CD4-positive, alpha-beta T cell (primary cell): Measurements from ENCODE around the gene ANO4. TPM values are rescaled to one million over a fixed set of nuclear protein-coding genes. Genes with fewer than 3 reads are reported as not detected.

Experiments
- ATAC-seq: fragments of 200-7000 bp; cut with Tn5 transposase; one replicate; pipeline ENCODE4 v1.10.0; 2022; ENCODE audit warnings: mild to moderate bottlenecking; ENCODE audit not compliant: poor library complexity
- CTCF ChIA-PET: fragments of 350-600 bp; sonication (Branson Sonifier 250); formaldehyde crosslinking; loops from one replicate; lab custom pipeline; 2021; ENCODE audit warnings: antibody characterized with exemption, inconsistent platforms; lab: Charles Lee
- POLR2A ChIA-PET: fragments of 350-600 bp; sonication (Branson Sonifier 250); formaldehyde crosslinking; loops from one replicate; lab custom pipeline; 2021; ENCODE audit warnings: antibody characterized with exemption, inconsistent platforms; lab: Charles Lee
- DNase-seq, 14 experiments: peaks; one replicate each; pipeline ENCODE4 v3.0.0-alpha.2; 2013 to 2020; ENCODE audit warnings: mixed read lengths in 2 of 14
- H3K27ac ChIP-seq, 2 donors: one replicate each; pipeline versions ENCODE4 v1.5.1 to v1.7.0; 2013; ENCODE audit warnings: low read length in 2 of 2, low read depth in 1 of 2, mild to moderate bottlenecking in 1 of 2
- H3K27me3 ChIP-seq, 2 experiments: 1 replicate in 1 of 2; 2 replicates in 1 of 2; pipeline versions ENCODE4 v1.6.1 to v1.7.0; 2013; ENCODE audit warnings: low read length in 2 of 2, control low read depth in 1 of 2, mild to moderate bottlenecking in 1 of 2, moderate library complexity in 1 of 2; ENCODE audit not compliant: insufficient read depth in 2 of 2, control insufficient read depth in 1 of 2
- H3K36me3 ChIP-seq: one replicate; pipeline ENCODE4 v1.6.1; 2013; ENCODE audit warnings: low read length, control low read depth; ENCODE audit not compliant: insufficient read depth
- H3K4me1 ChIP-seq: one replicate; pipeline ENCODE4 v1.6.1; 2013; ENCODE audit warnings: low read length, control low read depth; ENCODE audit not compliant: insufficient read depth
- H3K4me3 ChIP-seq: one replicate; pipeline ENCODE4 v1.5.1; 2013; ENCODE audit warnings: mild to moderate bottlenecking, low read length, moderate library complexity
- H3K9me3 ChIP-seq, 2 experiments: 1 replicate in 1 of 2; 2 replicates in 1 of 2; pipeline versions ENCODE4 v1.6.1 to v1.7.0; 2013; ENCODE audit warnings: low read length in 2 of 2, mild to moderate bottlenecking in 2 of 2, control low read depth in 1 of 2, moderate library complexity in 1 of 2; ENCODE audit not compliant: control insufficient read depth in 1 of 2, insufficient read depth in 1 of 2
- H3K27ac Mint-ChIP-seq: one replicate; pipeline ENCODE4 v1.8.0; 2020; ENCODE audit warnings: mixed read lengths
- H3K27me3 Mint-ChIP-seq: one replicate; pipeline ENCODE4 v1.8.0; 2021; ENCODE audit warnings: mixed read lengths
- H3K36me3 Mint-ChIP-seq: one replicate; pipeline ENCODE4 v1.8.0; 2021; ENCODE audit warnings: low read depth, mixed read lengths
- H3K4me1 Mint-ChIP-seq: one replicate; pipeline ENCODE4 v1.8.0; 2021; ENCODE audit warnings: low read depth, mixed read lengths
- H3K4me3 Mint-ChIP-seq: one replicate; pipeline ENCODE4 v1.8.0; 2020; ENCODE audit warnings: mild to moderate bottlenecking, mixed read lengths
- H3K9me3 Mint-ChIP-seq: one replicate; pipeline ENCODE4 v1.8.0; 2020; ENCODE audit warnings: mixed read lengths
- CTCF ChIP-seq: fragments of 200-600 bp; IDR thresholded peaks from one replicate; pipeline ENCODE4 v1.8.0; 2022; ENCODE audit warnings: antibody characterized with exemption, mild to moderate bottlenecking
- intact Hi-C, 2 experiments: fragments of 100-400 bp; cut with DNase I in 1 of 2; cut with micrococcal nuclease in 1 of 2; formaldehyde crosslinking; loops; one replicate each; pipeline versions ENCODE4 v1.15.1 to v1.9.0; 2023 to 2025; cut with DNase I, micrococcal nuclease
- total RNA-seq, 174 experiments: library from RNA in 2 of 174; stranded (reverse) in 2 of 174; gene quantifications; one replicate each; pipeline ENCODE4 v1.2.3 and lab custom pipeline; 2021 to 2026

Gene ANO4
- total RNA-seq, 2 experiments from 2014 or later, result not detected

- DNase-seq (no peak), ATAC-seq (no peak)
- intact Hi-C loops, result no loop called here
- Mint-ChIP-seq H3K36me3 (no peaks in the 10 kb centered on the region), H3K27me3 (no peaks in the 10 kb centered on the region), H3K27ac (no peak overlapping the region), H3K4me3 (no peak overlapping the region), H3K4me1 (no peaks in the 10 kb centered on the region), H3K9me3 (no peaks in the 10 kb centered on the region)
- H3K27ac ChIP-seq, result no peak overlapping the region
- H3K27me3 ChIP-seq, result no peaks in the 10 kb centered on the region
- ChIA-PET CTCF (no interaction called here), POLR2A (no interaction called here)
- TF ChIP-seq CTCF, result no peak
- H3K9me3 ChIP-seq, result no peaks in the 10 kb centered on the region
- no peak overlapping the region for H3K4me3 ChIP-seq
- no peaks in the 10 kb centered on the region for H3K36me3 ChIP-seq
- no peaks in the 10 kb centered on the region for H3K4me1 ChIP-seq
Measured at GRCh38 chr12:100753837-100754236, 40.7 kb upstream of the ANO4 start.

GRCh38 chr12:100755186-100755585, 39.4 kb upstream of the ANO4 start:
- Mint-ChIP-seq H3K4me3 (no peak overlapping the region), H3K4me1 (no peaks in the 10 kb centered on the region), H3K36me3 (no peaks in the 10 kb centered on the region), H3K27ac (no peak overlapping the region), H3K27me3 (no peaks in the 10 kb centered on the region), H3K9me3 (no peaks in the 10 kb centered on the region)
- CTCF ChIA-PET, result interaction anchor here (0.6 kb wide), 1 partner anchor 180 kb away, joined by 5 read pairs; no protein-coding TSS in a partner anchor
- no peaks in the 10 kb centered on the region for H3K4me1 ChIP-seq
- H3K27me3 ChIP-seq, result no peaks in the 10 kb centered on the region
- intact Hi-C loops, result no loop called here
- H3K27ac ChIP-seq, result no peak overlapping the region
- POLR2A ChIA-PET, result no interaction called here
- no peak overlapping the region for H3K4me3 ChIP-seq
- no peak for DNase-seq
- no peak for TF ChIP-seq CTCF
- ATAC-seq, result no peak
- no peaks in the 10 kb centered on the region for H3K9me3 ChIP-seq
- no peaks in the 10 kb centered on the region for H3K36me3 ChIP-seq

GRCh38 chr12:100758083-100758482, 36.5 kb upstream of the ANO4 start:
- no peak for TF ChIP-seq CTCF
- ATAC-seq (no peak), DNase-seq (no peak)
- Histone ChIP-seq H3K36me3 (no peaks in the 10 kb centered on the region), H3K27me3 (no peaks in the 10 kb centered on the region), H3K4me3 (no peak overlapping the region), H3K9me3 (no peaks in the 10 kb centered on the region), H3K27ac (no peak overlapping the region), H3K4me1 (no peaks in the 10 kb centered on the region)
- Mint-ChIP-seq H3K27ac (no peak overlapping the region), H3K27me3 (no peaks in the 10 kb centered on the region), H3K4me3 (no peak overlapping the region), H3K9me3 (no peaks in the 10 kb centered on the region), H3K4me1 (no peaks in the 10 kb centered on the region), H3K36me3 (no peaks in the 10 kb centered on the region)
- POLR2A ChIA-PET, result no interaction called here
- intact Hi-C loops, result no loop called here
- CTCF ChIA-PET, result no interaction called here
